GM12892 (cell line): Measurements from ENCODE around the gene SUGCT.

ENCODE experiments used
- POLR2A ChIP-seq: IDR thresholded peaks from 2 replicates; pipeline ENCODE4 v1.6.1; 2011; ENCODE audit warnings: low read depth, low read length, control low read depth
- POLR2AphosphoS5 ChIP-seq: IDR thresholded peaks from 2 replicates; pipeline ENCODE4 v1.6.1; 2011; ENCODE audit warnings: low read depth, low read length, control low read depth
- TAF1 ChIP-seq: IDR thresholded peaks from 2 replicates; pipeline ENCODE4 v1.6.1; 2011; ENCODE audit warnings: low read depth, mild to moderate bottlenecking, control low read depth, low read length, borderline replicate concordance

- TF ChIP-seq TAF1 (no peak), POLR2AphosphoS5 (no peak), POLR2A (no peak)
Observed at GRCh38 chr7:40474790-40475680, 340.2 kb downstream of the SUGCT start.
